SK-N-SH (cell line): ENCODE measurements around the gene SLC25A26. TPM values are rescaled to one million over a fixed set of nuclear protein-coding genes. Genes with fewer than 3 reads are reported as not detected.

Source experiments
- CTCF ChIA-PET: fragments of 300-600, 350-600 bp; formaldehyde crosslinking; extraction: SDS; loops from one replicate; lab custom pipeline; 2021; lab: Yijun Ruan, JAX
- POLR2A ChIA-PET: fragments of 350-600 bp; sonication (Branson Sonifier 250); formaldehyde crosslinking; extraction: SDS; loops from one replicate; lab custom pipeline; 2020; ENCODE audit warnings: antibody characterized with exemption, inconsistent platforms; lab: Yijun Ruan, JAX
- DNase-seq: peaks from one replicate; pipeline ENCODE4 v3.0.0; 2012
- H2AFZ ChIP-seq: fragments of 200-600 bp; sonication (generic); 2 replicates; pipeline ENCODE4 v1.8.1; 2016; ENCODE audit warnings: antibody characterized with exemption, mild to moderate bottlenecking, low read depth
- H3F3A ChIP-seq: fragments of 200-600 bp; sonication (generic); replicated peaks from 2 replicates; pipeline ENCODE3; 2016; ENCODE audit warnings: antibody characterized with exemption, mild to moderate bottlenecking; ENCODE audit not compliant: insufficient read depth
- H3K27ac ChIP-seq, 2 experiments: fragments of 200-500 bp in 1 of 2; fragments of 200-600 bp in 1 of 2; sonication (Bioruptor generic) in 1 of 2; sonication (generic), shearing (Covaris generic) in 1 of 2; 2 replicates each; pipeline versions ENCODE4 v1.5.1 to v1.6.1; 2014 to 2016; ENCODE audit warnings: low read depth in 2 of 2, inconsistent platforms in 1 of 2, low read length in 1 of 2, mild to moderate bottlenecking in 1 of 2, mixed read lengths in 1 of 2
- H3K27me3 ChIP-seq: fragments of 200-600 bp; sonication (generic), shearing (Covaris generic); 2 replicates; pipeline ENCODE4 v1.6.1; 2016; ENCODE audit warnings: mixed run types; ENCODE audit not compliant: insufficient read depth
- H3K36me3 ChIP-seq, 2 experiments: fragments of 200-500 bp in 1 of 2; fragments of 200-600 bp in 1 of 2; sonication (Bioruptor generic) in 1 of 2; sonication (generic) in 1 of 2; replicated peaks in 1 of 2; 2 replicates each; pipeline versions ENCODE3 to v1.5.1; 2014 to 2016; ENCODE audit warnings: low read length in 1 of 2, mild to moderate bottlenecking in 1 of 2; ENCODE audit not compliant: insufficient read depth in 2 of 2, control insufficient read depth in 1 of 2
- H3K4me1 ChIP-seq, 2 experiments: fragments of 200-500 bp in 1 of 2; fragments of 200-600 bp in 1 of 2; sonication (Bioruptor generic) in 1 of 2; sonication (generic), shearing (Covaris generic) in 1 of 2; 2 replicates each; pipeline versions ENCODE4 v1.5.1 to v1.6.1; 2014 to 2016; ENCODE audit warnings: low read depth in 1 of 2, low read length in 1 of 2, mixed run types in 1 of 2; ENCODE audit not compliant: insufficient read depth in 2 of 2, control insufficient read depth in 1 of 2
- H3K4me2 ChIP-seq: fragments of 200-600 bp; sonication (generic), shearing (Covaris generic); 2 replicates; pipeline ENCODE4 v1.6.1; 2017; ENCODE audit warnings: mixed run types
- H3K4me3 ChIP-seq, 2 experiments: fragments of 200-500 bp in 1 of 2; fragments of 200-600 bp in 1 of 2; sonication (Bioruptor generic) in 1 of 2; sonication (generic), shearing (Covaris generic) in 1 of 2; 2 replicates each; pipeline versions ENCODE4 v1.5.1 to v1.8.1; 2014 to 2016; ENCODE audit warnings: low read depth in 2 of 2, inconsistent platforms in 1 of 2, low read length in 1 of 2, mild to moderate bottlenecking in 1 of 2, mixed read lengths in 1 of 2, moderate library complexity in 1 of 2
- H3K79me2 ChIP-seq: fragments of 200-600 bp; sonication (generic); 2 replicates; pipeline ENCODE4 v1.8.1; 2017; ENCODE audit warnings: mild to moderate bottlenecking; ENCODE audit not compliant: insufficient read depth
- H3K9ac ChIP-seq: fragments of 200-600 bp; sonication (generic); 2 replicates; pipeline ENCODE4 v1.6.1; 2017; ENCODE audit warnings: mixed run types
- H3K9me2 ChIP-seq: fragments of 200-600 bp; sonication (generic); 2 replicates; pipeline ENCODE4 v1.6.1; 2017; ENCODE audit warnings: mixed run types
- H3K9me3 ChIP-seq: fragments of 200-600 bp; sonication (generic); 2 replicates; pipeline ENCODE4 v1.6.1; 2017; ENCODE audit warnings: mixed run types, mild to moderate bottlenecking, moderate library complexity
- H4K20me1 ChIP-seq: fragments of 200-600 bp; sonication (generic); 2 replicates; pipeline ENCODE4 v1.6.1; 2017; ENCODE audit warnings: mild to moderate bottlenecking, mixed run types; ENCODE audit not compliant: insufficient read depth
- CHD2 ChIP-seq: fragments of 150-350 bp; IDR thresholded peaks from 2 replicates; pipeline ENCODE4 v1.6.1; 2018; ENCODE audit warnings: low read length; ENCODE audit not compliant: partially characterized antibody
- EP300 ChIP-seq, 2 experiments: IDR thresholded peaks; 2 replicates each; pipeline versions ENCODE4 v1.4.0 to v1.6.1; 2012; ENCODE audit warnings: borderline replicate concordance in 1 of 2, low read depth in 1 of 2, low read length in 1 of 2
- EZH2phosphoT487 ChIP-seq: fragments of 200-600 bp; sonication (generic); IDR thresholded peaks from 2 replicates; pipeline ENCODE4 v1.6.1; 2017; ENCODE audit warnings: low read depth, mixed run types, mild to moderate bottlenecking, antibody characterized with exemption, moderate library complexity, borderline replicate concordance
- JUND ChIP-seq: IDR thresholded peaks from 2 replicates; pipeline ENCODE4 v1.4.0; 2012
- NFIC ChIP-seq: IDR thresholded peaks from 2 replicates; pipeline ENCODE4 v1.4.0; 2012; ENCODE audit warnings: borderline replicate concordance
- RAD21 ChIP-seq: IDR thresholded peaks from 2 replicates; pipeline ENCODE4 v1.6.1; 2012; ENCODE audit warnings: mild to moderate bottlenecking, low read length
- RCOR1 ChIP-seq: fragments of 150-350 bp; IDR thresholded peaks from 2 replicates; pipeline ENCODE4 v1.6.1; 2017; ENCODE audit warnings: antibody characterized with exemption, low read length
- SIN3A ChIP-seq: IDR thresholded peaks from 2 replicates; pipeline ENCODE4 v1.6.1; 2012; ENCODE audit warnings: low read depth, mild to moderate bottlenecking, low read length, moderate library complexity, borderline replicate concordance
- SMC3 ChIP-seq: IDR thresholded peaks from 2 replicates; pipeline ENCODE4 v1.6.1; 2012; ENCODE audit warnings: low read depth, low read length, improper control_type of control experiment
- TCF12 ChIP-seq: IDR thresholded peaks from 2 replicates; pipeline ENCODE4 v1.4.0; 2012
- WGBS: methylation state at CpG from one replicate; pipeline ENCODE4 v1.1.6; 2017; ENCODE audit warnings: low lambda C conversion rate; 5-methylcytosine and 5-hydroxymethylcytosine counted together
- polyA plus RNA-seq, 3 experiments: library from polyadenylated mRNA; depleted of rRNA; stranded (reverse); fragments of >200 nt; gene quantifications; 2 replicates each; pipeline ENCODE4 v1.2.3, GENCODE V29; 2012
- TF ChIP-seq, protein P1 (sequence below): IDR thresholded peaks from 2 replicates; pipeline ENCODE4; 2012
- TF ChIP-seq, protein P2 (sequence below): fragments of 150-350 bp; IDR thresholded peaks from 2 replicates; pipeline ENCODE4 v1.6.1; 2016; ENCODE audit warnings: mild to moderate bottlenecking, low read depth, low read length
- TF ChIP-seq, protein P3 (sequence below): IDR thresholded peaks from 2 replicates; pipeline ENCODE4 v1.4.0; 2012; ENCODE audit warnings: low read depth, borderline replicate concordance

SLC25A26 gene
- polyA plus RNA-seq, 1 of the 3 experiments (the other 2 are of a cell fraction) = 31.8 TPM

DNA sequence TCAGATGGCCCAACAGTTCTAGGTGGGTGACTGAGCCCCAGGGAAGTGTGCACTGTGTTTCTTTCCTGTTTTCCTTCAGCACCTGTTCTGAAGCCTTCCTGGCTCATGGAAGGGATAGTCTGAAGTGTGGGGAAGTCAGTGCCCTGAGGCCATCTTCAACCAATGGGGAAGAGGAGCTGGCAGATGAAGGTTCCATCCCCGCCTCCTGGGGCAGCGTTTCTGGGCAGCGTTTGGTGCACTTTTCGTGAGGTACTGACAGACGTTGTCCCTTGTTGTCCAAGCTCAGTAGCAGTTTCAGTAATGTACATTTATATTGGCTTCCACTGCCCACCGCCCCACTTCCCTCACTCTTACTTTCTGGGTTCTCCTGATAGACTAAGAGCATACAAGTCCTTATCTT is 42.6 kb upstream of the SLC25A26 start:
- Histone ChIP-seq H3K79me2 (no peaks in the 10 kb centered on the region), H3K9ac (no peak overlapping the region), H3K4me3 (no peak overlapping the region), H3K27ac (no peak overlapping the region), H3K4me1 (no peaks in the 10 kb centered on the region), H3K9me3 (no peaks in the 10 kb centered on the region), H3K36me3 (no peaks in the 10 kb centered on the region), H4K20me1 (no peaks in the 10 kb centered on the region), H2AFZ (no peak overlapping the region), H3K27me3 (0 out of 2 replicates have a peak, but pooled peaks cover 5% of the 10 kb centered on the region), H3K9me2 (no peaks in the 10 kb centered on the region), H3K4me2 (no peak overlapping the region)
- ChIA-PET CTCF (interaction anchor here (0.8 to 1.2 kb wide), 2 partner anchors 15 to 17 kb away, joined by 3 to 5 read pairs; no protein-coding TSS in a partner anchor), POLR2A (no interaction called here)
- 80% methylated on average over 6 of the region's 6 CpGs for WGBS
- no peak for DNase-seq
- TF ChIP-seq TCF12 (no peak), NFIC (no peak), EP300 (IDR thresholded peaks at IDR 0.05; ENCODE audit: borderline replicate concordance in 1 of 2, low read depth in 1 of 2, low read length in 1 of 2) (no peak), RCOR1 (no peak), RAD21 (no peak), SIN3A (no peak), CHD2 (no peak)
- TF ChIP-seq, all 33 proteins: peak for 0
- H3F3A ChIP-seq = no peaks in the 10 kb centered on the region

DNA sequence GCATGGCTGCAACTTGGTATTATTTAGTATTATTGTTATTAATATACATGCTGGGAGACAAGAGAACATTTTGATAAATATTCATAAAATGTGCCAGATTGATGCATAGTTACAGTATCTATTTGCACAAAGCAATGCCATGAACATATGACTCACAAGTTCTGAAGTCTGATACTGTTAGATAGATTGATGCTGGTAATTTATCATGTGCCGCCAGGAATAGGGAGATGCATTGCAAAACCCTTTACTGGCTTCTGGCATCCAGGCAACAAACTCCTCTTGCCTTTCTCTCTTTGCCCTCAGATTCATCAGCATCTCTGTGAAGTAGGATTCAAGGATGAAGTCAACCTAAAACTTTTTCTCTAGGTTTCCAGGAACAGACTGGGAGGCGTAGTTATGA is 41.0 kb upstream of the SLC25A26 start:
- Histone ChIP-seq H3K36me3 (no peaks in the 10 kb centered on the region), H3K9me3 (no peaks in the 10 kb centered on the region), H3K4me3 (no peak overlapping the region), H2AFZ (no peak overlapping the region), H3F3A (no peaks in the 10 kb centered on the region), H3K27me3 (0 out of 2 replicates have a peak, but pooled peaks cover 5% of the 10 kb centered on the region), H3K79me2 (no peaks in the 10 kb centered on the region), H3K4me2 (no peak overlapping the region), H3K4me1 (no peaks in the 10 kb centered on the region), H4K20me1 (no peaks in the 10 kb centered on the region), H3K9ac (no peak overlapping the region), H3K27ac (no peak overlapping the region), H3K9me2 (no peaks in the 10 kb centered on the region)
- WGBS = 91% methylated on average over 2 of the region's 2 CpGs
- CTCF ChIA-PET = no interaction called here
- POLR2A ChIA-PET = no interaction called here
- no peak for DNase-seq
- no peak for TF ChIP-seq EZH2phosphoT487
- TF ChIP-seq, protein P1, sequence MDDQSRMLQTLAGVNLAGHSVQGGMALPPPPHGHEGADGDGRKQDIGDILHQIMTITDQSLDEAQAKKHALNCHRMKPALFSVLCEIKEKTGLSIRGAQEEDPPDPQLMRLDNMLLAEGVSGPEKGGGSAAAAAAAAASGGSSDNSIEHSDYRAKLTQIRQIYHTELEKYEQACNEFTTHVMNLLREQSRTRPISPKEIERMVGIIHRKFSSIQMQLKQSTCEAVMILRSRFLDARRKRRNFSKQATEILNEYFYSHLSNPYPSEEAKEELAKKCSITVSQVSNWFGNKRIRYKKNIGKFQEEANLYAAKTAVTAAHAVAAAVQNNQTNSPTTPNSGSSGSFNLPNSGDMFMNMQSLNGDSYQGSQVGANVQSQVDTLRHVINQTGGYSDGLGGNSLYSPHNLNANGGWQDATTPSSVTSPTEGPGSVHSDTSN = peak; percentile 44

DNA sequence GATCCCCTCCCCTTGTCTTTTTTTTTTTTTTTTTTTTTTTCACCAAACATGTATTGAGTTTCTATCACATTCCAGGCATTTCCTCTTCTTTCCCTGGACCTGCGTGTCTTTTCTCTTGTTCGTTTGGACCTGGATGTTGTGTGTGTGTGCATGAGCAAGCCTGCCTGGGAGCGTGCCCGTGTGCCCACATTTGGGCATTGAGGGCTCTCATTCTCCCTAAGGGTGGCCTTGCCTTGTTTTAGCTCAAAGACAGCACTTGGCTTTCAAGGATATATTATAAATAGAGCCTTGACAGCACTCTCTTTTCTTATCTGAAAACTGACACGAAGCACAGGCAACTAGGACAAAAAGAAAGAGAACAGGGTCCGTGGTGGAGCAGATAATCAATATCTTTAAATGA is 39.0 kb upstream of the SLC25A26 start:
- H3K4me2 ChIP-seq = no peak overlapping the region
- no peak overlapping the region for H3K9ac ChIP-seq
- no peak overlapping the region for H2AFZ ChIP-seq
- no peaks in the 10 kb centered on the region for H3K4me1 ChIP-seq
- no peaks in the 10 kb centered on the region for H3K36me3 ChIP-seq
- no peak overlapping the region for H3K27ac ChIP-seq
- TF ChIP-seq, protein P2, sequence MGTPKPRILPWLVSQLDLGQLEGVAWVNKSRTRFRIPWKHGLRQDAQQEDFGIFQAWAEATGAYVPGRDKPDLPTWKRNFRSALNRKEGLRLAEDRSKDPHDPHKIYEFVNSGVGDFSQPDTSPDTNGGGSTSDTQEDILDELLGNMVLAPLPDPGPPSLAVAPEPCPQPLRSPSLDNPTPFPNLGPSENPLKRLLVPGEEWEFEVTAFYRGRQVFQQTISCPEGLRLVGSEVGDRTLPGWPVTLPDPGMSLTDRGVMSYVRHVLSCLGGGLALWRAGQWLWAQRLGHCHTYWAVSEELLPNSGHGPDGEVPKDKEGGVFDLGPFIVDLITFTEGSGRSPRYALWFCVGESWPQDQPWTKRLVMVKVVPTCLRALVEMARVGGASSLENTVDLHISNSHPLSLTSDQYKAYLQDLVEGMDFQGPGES = no peak
- TF ChIP-seq NFIC (no peak), JUND (no peak), CHD2 (no peak), SMC3 (no peak), TCF12 (no peak)
- TF ChIP-seq, protein P3, sequence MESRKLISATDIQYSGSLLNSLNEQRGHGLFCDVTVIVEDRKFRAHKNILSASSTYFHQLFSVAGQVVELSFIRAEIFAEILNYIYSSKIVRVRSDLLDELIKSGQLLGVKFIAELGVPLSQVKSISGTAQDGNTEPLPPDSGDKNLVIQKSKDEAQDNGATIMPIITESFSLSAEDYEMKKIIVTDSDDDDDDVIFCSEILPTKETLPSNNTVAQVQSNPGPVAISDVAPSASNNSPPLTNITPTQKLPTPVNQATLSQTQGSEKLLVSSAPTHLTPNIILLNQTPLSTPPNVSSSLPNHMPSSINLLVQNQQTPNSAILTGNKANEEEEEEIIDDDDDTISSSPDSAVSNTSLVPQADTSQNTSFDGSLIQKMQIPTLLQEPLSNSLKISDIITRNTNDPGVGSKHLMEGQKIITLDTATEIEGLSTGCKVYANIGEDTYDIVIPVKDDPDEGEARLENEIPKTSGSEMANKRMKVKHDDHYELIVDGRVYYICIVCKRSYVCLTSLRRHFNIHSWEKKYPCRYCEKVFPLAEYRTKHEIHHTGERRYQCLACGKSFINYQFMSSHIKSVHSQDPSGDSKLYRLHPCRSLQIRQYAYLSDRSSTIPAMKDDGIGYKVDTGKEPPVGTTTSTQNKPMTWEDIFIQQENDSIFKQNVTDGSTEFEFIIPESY = no peak
- H4K20me1 ChIP-seq = no peaks in the 10 kb centered on the region
- H3K9me3 ChIP-seq = no peaks in the 10 kb centered on the region
- 0 out of 2 replicates have a peak, but pooled peaks cover 5% of the 10 kb centered on the region for H3K27me3 ChIP-seq
- H3K4me3 ChIP-seq = no peak overlapping the region
- DNase-seq = no peak
- no peaks in the 10 kb centered on the region for H3F3A ChIP-seq
- WGBS = 64% methylated on average over 6 of the region's 6 CpGs
- POLR2A ChIA-PET = no interaction called here
- H3K79me2 ChIP-seq = no peaks in the 10 kb centered on the region
- no peaks in the 10 kb centered on the region for H3K9me2 ChIP-seq
- CTCF ChIA-PET = interaction anchor here (1.2 to 1.4 kb wide), 2 partner anchors 14 to 43 kb away, joined by 3 read pairs; no protein-coding TSS in a partner anchor
